Activated CD8-positive, alpha-beta T cell treated with anti-CD3 and anti-CD28 coated beads for 36 hours (primary cell): ENCODE measurements around the gene KCNH6. TPM values are rescaled to one million over a fixed set of nuclear protein-coding genes. Genes with fewer than 3 reads are reported as not detected.

Experiments
- ATAC-seq: fragments of 200-7000 bp; cut with Tn5 transposase; one replicate; pipeline ENCODE4 v1.10.0; 2021; ENCODE audit warnings: mild to moderate bottlenecking, moderate library complexity
- CTCF ChIA-PET: fragments of 350-600 bp; sonication (Branson Sonifier 250); formaldehyde crosslinking; loops from one replicate; lab custom pipeline; 2021; ENCODE audit warnings: antibody characterized with exemption; lab: Charles Lee
- POLR2A ChIA-PET: fragments of 350-600 bp; sonication (Branson Sonifier 250); formaldehyde crosslinking; loops from one replicate; lab custom pipeline; 2021; ENCODE audit warnings: antibody characterized with exemption; lab: Charles Lee
- DNase-seq: peaks from one replicate; pipeline ENCODE4 v3.0.0-alpha.2; 2020
- H3K27ac Mint-ChIP-seq: one replicate; pipeline ENCODE4 v1.8.0; 2021; ENCODE audit warnings: mild to moderate bottlenecking, mixed read lengths
- H3K27me3 Mint-ChIP-seq: one replicate; pipeline ENCODE4 v1.8.0; 2021; ENCODE audit warnings: mixed read lengths
- H3K36me3 Mint-ChIP-seq: one replicate; pipeline ENCODE4 v1.8.0; 2021; ENCODE audit warnings: low read depth, mixed read lengths
- H3K4me1 Mint-ChIP-seq: one replicate; pipeline ENCODE4 v1.8.0; 2021; ENCODE audit warnings: low read depth, mixed read lengths
- H3K4me3 Mint-ChIP-seq: one replicate; pipeline ENCODE4 v1.8.0; 2021; ENCODE audit warnings: mild to moderate bottlenecking, moderate library complexity, mixed read lengths
- H3K9me3 Mint-ChIP-seq: one replicate; pipeline ENCODE4 v1.8.0; 2021; ENCODE audit warnings: mixed read lengths
- CTCF ChIP-seq: fragments of 200-600 bp; IDR thresholded peaks from one replicate; pipeline ENCODE4 v1.8.0; 2022; ENCODE audit warnings: antibody characterized with exemption, mild to moderate bottlenecking
- intact Hi-C: fragments of 100-400 bp; cut with micrococcal nuclease; formaldehyde crosslinking; loops from one replicate; pipeline ENCODE4 v1.10.0; 2022
- total RNA-seq, 2 experiments: library from RNA; stranded (reverse); gene quantifications; one replicate each; pipeline ENCODE4 v1.2.3, GENCODE V29; 2021

Gene KCNH6
- total RNA-seq, 2 experiments from 2014 or later: not detected

- ATAC-seq (peak; percentile 89), DNase-seq (peak; percentile 73)
- intact Hi-C loops: no loop called here
- POLR2A ChIA-PET: no interaction called here
- Mint-ChIP-seq H3K4me3 (no peak overlapping the region), H3K9me3 (no peaks in the 10 kb centered on the region), H3K27ac (no peak overlapping the region), H3K27me3 (peaks cover 9% of the 10 kb centered on the region), H3K4me1 (peaks cover 13% of the 10 kb centered on the region), H3K36me3 (no peaks in the 10 kb centered on the region)
- CTCF ChIA-PET: no interaction called here
- TF ChIP-seq CTCF: no peak
Measured at GRCh38 chr17:63516910-63517824, 6.0 kb upstream of the KCNH6 start.

GRCh38 chr17:63517825-63518534, 5.2 kb upstream of the KCNH6 start:
- H3K27me3 Mint-ChIP-seq: peaks cover 10% of the 10 kb centered on the region
- no peak overlapping the region for H3K27ac Mint-ChIP-seq
- POLR2A ChIA-PET: no interaction called here
- intact Hi-C loops: no loop called here
- no peak for TF ChIP-seq CTCF
- no peaks in the 10 kb centered on the region for H3K36me3 Mint-ChIP-seq
- DNase-seq: no peak
- CTCF ChIA-PET: no interaction called here
- H3K4me3 Mint-ChIP-seq: no peak overlapping the region
- H3K9me3 Mint-ChIP-seq: no peaks in the 10 kb centered on the region
- ATAC-seq: no peak
- H3K4me1 Mint-ChIP-seq: peaks cover 13% of the 10 kb centered on the region

- Mint-ChIP-seq H3K4me3 (no peak overlapping the region), H3K4me1 (peaks cover 19% of the 10 kb centered on the region), H3K9me3 (no peaks in the 10 kb centered on the region), H3K27me3 (peaks cover 18% of the 10 kb centered on the region), H3K27ac (no peak overlapping the region), H3K36me3 (no peaks in the 10 kb centered on the region)
- DNase-seq (no peak), ATAC-seq (no peak)
- ChIA-PET CTCF (no interaction called here), POLR2A (no interaction called here)
- intact Hi-C loops: no loop called here
- TF ChIP-seq CTCF: no peak
Measured at GRCh38 chr17:63519116-63519881, 3.9 kb upstream of the KCNH6 start.

- CTCF ChIA-PET: no interaction called here
- TF ChIP-seq CTCF: no peak
- ATAC-seq: no peak
- intact Hi-C loops: no loop called here
- no peak for DNase-seq
- POLR2A ChIA-PET: no interaction called here
- Mint-ChIP-seq H3K4me3 (no peak overlapping the region), H3K27me3 (peaks cover 21% of the 10 kb centered on the region), H3K4me1 (peaks cover 19% of the 10 kb centered on the region), H3K9me3 (no peaks in the 10 kb centered on the region), H3K27ac (no peak overlapping the region), H3K36me3 (no peaks in the 10 kb centered on the region)
Measured at GRCh38 chr17:63519972-63520882, 2.9 kb upstream of the KCNH6 start.
